Posterior vena cava (tissue), 2 donors: ENCODE data around the gene NUAK2. TPM values are rescaled to one million over a fixed set of nuclear protein-coding genes. Genes with fewer than 3 reads are reported as not detected.
"Not testable (repeated sequence)": the region's sequence is repeated elsewhere in the genome, so short reads cannot be mapped to it uniquely, and the experiment has no call there.

Experiments
- DNase-seq: peaks from one replicate; pipeline ENCODE4 v3.0.0-alpha.2; 2020; ENCODE audit warnings: low spot score
- intact Hi-C, 2 donors: fragments of 100-400 bp; cut with DNase I; formaldehyde crosslinking; loops; one replicate each; pipeline versions ENCODE4 v1.14.1 to v1.14.2; 2022 to 2023
- total RNA-seq, 2 donors: library from RNA; stranded (reverse); fragmentation: NEBNext Ultra II Directional; extraction: Animal tissue kit (Norgen Biotek cat#: 25700); gene quantifications; one replicate each; pipeline ENCODE4 v1.2.1, GENCODE V29; 2021
- donor health status: DM: yes; HTN: yes; CAD: no.
- donor health status: DM: yes; HTN: yes; CAD: no.

Gene NUAK2
- total RNA-seq, 2 donors from 2014 or later, result 1.1 to 1.5 TPM

DNA sequence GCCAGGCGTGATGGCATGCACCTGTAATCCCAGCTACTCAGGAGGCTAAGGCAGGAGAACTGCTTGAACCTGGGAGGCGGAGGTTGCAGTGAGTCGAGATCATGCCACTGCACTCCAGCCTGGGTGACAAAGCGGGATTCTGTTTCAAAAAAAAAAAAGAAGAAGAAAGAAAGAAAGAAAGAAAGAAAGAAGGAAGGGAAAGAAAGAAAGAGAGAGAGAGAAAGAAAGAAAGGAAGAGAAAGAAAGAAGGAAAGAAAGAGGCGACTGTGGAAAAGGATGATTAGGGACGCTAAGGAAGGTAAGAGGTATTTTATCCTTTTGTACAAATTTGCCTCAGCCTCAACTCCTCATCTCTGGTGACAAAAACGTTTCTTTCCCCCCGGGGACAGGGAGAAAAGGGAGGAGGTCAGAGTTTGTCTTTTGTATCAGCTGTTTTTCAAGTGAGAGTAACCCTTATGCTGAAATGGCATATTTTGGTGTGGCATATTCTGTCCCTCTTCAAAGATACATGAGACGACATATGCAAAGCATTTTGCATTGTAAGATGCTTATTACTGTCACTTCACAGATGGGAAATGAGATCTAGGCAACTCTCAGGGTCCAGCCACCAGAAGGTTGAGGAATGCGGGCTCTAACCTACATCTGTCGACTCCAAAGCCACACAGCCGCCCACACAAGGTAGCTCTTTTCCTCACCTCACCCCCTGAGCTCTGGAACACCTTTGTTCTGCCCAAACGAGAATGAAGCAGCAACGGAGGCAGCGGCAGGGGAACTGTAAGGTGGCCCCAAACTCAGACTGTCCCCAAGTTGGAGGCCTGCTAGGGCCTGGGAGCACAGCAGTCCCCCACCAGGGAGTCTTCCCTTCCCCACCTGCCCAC is 38.0 kb downstream of the NUAK2 start:
- intact Hi-C loops, result no loop called here

DNA sequence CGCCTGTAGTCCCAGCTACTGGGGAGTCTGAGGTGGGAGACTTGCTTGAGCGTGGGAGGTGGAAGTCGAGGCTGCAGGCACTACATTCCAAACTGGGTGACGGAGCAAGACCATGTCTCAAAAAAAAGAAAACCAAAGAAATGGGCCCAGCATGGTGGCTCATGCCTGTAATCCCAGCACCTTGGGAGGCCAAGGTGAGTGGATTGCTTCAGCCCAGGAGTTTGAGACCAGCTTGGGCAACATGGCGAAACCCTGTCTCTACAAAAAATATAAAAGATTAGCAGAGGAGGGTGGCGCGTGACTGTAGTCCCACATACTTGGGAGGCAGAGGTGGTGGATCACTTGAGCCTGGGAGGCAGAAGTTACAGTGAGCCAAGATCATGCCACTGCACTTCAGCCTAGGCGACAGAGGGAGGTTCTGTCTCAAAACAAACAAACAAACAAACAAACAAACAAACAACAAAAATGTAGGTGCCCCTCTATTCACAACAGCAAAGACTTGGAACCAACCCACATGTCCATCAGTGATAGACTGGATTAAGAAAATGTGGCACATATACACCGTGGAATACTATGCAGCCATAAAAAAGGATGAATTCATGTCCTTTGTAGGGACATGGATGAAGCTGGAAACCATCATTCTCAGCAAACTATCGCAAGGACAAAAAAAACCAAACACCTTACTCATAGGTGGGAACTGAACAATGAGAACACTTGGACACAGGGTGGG is 40.7 kb downstream of the NUAK2 start:
- DNase-seq, intact Hi-C loops: not testable (repeated sequence)

More for the DNA sequence above, 38.0 kb downstream of the NUAK2 start:
- DNase-seq, result no peak

DNA sequence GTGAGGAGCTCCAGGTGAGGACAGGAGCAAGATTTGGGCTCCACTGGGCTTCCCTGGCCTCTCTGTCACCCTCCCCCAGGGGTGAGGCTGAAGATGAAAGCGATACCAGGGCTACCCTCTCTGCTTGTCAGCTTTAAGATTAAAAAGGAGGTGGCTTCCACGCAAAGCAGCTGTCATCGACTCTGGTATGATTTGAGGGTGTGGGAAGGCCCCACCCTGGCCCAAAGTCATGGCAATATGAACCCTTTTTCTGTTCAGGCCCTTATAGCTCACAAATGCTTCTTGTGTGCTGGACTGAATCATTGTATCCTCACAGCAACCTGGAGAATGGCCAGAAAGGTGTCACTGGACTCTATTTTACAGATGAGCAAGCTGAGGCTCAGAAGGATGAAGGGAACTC is 41.6 kb downstream of the NUAK2 start:
- intact Hi-C loops, result no loop called here
- DNase-seq, result no peak

DNA sequence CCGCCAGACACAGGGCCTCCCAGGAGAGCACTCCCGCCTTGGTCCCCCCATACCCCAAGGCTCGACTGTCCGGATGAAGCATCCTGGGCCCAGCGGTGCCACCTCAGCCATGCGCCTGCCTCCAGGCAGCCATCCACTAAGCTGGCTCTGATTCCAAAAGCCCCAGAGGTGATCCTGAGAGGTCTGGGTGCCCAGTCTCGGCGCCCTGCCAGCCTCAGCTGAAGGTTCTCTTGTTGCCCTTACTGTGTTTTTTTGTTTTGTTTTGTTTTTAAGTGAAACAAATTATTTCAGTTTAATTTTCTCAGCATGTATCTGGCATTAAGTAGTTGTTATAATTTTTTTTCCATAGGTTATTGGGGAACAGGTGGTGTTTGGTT is 44.9 kb downstream of the NUAK2 start:
- DNase-seq, result no peak
- intact Hi-C loops, result no loop called here

DNA sequence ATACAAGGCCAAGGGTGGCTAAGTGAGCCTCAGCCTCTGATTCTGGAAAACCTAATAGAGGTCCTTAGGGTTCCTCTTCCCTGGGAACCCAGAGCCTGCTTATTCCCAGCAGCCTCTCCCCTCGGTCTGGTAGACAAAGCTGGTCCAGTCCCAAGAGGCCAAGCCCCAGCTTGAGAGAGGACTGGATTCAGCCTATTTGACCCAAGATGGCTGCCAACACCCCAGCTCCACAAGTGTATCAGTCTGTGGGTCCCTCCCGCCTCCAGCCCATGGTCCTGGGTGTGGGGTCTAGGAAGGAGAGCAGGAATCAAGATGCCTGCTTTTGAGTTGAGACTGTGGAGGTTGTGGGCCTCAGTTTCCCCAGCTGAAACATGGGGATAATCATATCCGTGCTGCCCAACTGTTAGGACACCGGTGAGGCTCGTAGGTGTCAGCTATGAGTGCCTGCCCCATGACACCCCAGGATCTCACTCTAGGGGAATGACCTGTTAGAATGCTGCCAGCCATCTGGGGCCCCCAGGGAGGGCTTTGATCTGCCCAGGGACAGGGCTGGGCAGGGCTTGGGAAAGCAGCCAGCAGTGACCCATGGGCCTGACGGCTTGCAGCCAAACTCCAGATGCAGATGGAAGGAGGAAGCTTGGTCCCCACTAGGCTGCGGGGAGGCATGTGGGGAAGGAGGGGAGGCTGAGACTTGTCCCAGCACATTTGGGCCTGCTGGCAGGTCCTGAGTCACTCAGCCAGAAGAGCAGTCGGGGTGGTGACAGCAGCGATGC is 45.4 kb downstream of the NUAK2 start:
- intact Hi-C loops, result loop anchor here in 1 of 2 donors (2.0 kb wide), 1 partner anchor 49 kb away; no protein-coding TSS in a partner anchor

DNA sequence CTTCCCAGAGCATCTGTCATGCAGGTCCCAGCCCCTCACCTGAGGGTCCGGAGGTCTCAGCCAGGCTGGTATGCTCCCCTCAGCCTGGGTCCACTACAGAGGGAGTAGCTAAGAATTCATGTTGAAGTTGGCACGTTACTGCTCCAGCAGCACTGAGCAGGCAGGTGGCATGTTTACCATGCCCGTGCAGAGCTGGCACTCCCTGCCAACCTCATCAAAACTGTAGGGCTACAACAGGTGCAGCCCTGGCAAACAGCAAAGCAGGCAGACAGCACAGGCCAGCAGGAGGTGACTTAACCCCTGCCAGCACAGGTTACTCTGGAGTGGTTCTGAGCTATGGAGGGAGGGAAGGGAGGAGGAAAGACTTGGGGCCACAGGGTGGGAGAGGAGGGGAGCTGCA is 46.4 kb downstream of the NUAK2 start:
- no peak for DNase-seq
- intact Hi-C loops, result loop anchor here in 1 of 2 donors (2.0 kb wide), 1 partner anchor 50 kb away; no protein-coding TSS in a partner anchor

More for the DNA sequence above, 45.4 kb downstream of the NUAK2 start:
- DNase-seq, result no peak

DNA sequence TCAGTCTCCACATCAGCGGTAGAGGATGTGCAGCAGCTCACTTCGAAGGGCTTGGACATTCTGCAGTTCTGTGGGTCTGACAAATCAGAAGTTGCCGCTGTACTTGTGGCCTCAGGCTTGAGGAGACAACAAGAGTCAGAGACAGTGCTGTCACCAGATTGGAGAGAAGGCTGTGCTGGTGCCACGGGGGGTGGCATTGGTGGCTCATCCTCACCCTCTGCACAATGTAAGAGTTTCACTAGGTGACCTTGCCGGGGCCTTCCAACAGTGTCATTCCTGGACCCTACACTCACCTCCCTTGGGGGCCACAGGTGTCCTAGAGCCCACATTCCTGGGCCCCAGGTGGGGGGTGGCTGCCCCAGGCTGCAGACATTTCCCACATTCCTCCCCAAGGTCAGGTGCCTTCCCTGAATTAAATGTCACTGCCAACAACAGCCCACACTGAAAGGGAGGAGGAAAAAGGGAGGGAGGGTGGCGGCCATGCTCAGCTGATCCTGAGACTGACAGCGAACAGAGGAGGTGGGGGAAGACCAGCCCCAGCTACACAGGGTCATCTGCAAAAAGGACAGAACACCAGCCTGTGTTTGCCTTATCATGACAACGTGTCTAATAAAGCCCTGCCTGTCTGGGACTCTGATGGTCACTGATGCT is 47.4 kb downstream of the NUAK2 start:
- DNase-seq, result no peak
- intact Hi-C loops, result loop anchor here in 1 of 2 donors (2.0 kb wide), 1 partner anchor 51 kb away; no protein-coding TSS in a partner anchor

DNA sequence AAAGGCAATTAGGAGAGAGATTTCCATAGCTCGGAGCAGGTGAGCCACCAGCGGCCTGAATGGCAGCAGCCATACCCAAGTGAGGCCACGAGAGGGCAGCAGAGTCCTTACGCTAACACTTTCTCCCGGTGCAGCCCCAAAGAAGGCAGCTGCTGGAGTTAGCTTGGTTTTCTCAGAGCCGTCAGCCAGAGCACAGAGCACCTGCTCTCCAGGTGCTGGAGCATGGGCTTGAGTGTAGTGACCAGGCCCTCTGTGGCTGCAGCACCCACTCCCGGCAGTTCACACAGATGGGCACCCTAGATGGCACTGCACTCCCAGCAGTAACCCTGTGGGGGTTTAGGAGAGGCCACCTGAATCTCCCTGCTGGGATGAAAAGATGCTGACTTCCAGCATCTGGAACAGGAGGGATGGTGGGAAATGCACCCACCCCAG is 48.0 kb downstream of the NUAK2 start:
- intact Hi-C loops, result loop anchor here in 1 of 2 donors (2.0 kb wide), 1 partner anchor 51 kb away; no protein-coding TSS in a partner anchor
- peak; percentile 95 for DNase-seq

DNA sequence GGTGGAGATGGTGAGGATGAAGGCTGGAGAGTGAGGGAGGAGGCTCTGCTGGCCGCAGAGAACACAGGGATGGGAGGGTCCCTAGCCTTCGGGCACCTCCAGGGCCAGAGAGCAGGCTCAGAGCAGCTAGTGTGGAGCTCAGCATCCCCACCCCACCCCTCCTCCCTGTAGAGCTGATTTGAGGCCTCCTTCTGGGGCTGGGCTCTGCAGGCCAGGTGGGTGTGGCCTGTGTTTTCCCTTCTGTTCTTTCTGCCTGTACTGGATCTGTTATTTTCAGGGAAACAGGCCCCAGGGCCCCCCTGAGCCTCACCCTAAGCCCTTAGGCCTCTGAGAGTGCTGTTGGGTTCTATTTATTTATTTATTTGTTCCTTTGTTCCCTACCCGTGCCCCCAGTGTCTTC is 49.0 kb downstream of the NUAK2 start:
- intact Hi-C loops, result loop anchor here in 1 of 2 donors (2.0 kb wide), 1 partner anchor 52 kb away; no protein-coding TSS in a partner anchor
- no peak for DNase-seq

DNA sequence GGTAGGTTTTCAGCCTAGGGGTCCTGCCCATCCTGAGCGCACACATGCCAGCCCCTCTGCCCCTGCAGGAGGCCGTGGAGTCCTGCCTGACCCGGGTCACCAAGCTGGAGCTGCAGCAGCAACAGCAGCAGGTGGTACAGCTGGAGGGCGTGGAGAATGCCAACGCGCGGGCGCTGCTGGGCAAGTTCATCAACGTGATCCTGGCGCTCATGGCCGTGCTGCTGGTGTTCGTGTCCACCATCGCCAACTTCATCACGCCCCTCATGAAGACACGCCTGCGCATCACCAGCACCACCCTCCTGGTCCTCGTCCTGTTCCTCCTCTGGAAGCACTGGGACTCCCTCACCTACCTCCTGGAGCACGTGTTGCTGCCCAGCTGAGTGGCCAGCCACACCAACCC is 49.8 kb downstream of the NUAK2 start:
- intact Hi-C loops, result loop anchor here in 1 of 2 donors (2.0 kb wide), 1 partner anchor 53 kb away; no protein-coding TSS in a partner anchor
- DNase-seq, result no peak

DNA sequence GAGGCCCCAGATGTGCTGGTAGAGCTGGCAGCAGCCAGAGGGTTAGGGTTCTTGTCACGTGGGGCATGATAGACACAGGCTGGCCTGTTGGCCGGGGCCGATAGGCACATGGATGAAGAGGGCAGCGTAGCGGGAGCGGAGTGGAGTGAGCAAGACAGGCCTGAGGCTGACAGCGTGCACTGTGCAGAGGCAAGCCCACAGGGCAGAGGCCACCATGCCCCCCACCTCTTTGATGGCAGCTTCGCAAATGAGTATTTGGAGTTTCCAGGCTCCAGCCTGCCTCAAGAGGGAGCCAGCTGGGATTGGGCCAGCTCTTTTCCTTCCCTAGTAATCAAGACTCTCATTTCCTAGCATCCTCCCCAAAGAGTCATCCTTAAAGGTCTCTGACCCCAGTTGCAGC is 50.3 kb downstream of the NUAK2 start:
- peak; percentile 88 for DNase-seq
- intact Hi-C loops, result no loop called here

DNA sequence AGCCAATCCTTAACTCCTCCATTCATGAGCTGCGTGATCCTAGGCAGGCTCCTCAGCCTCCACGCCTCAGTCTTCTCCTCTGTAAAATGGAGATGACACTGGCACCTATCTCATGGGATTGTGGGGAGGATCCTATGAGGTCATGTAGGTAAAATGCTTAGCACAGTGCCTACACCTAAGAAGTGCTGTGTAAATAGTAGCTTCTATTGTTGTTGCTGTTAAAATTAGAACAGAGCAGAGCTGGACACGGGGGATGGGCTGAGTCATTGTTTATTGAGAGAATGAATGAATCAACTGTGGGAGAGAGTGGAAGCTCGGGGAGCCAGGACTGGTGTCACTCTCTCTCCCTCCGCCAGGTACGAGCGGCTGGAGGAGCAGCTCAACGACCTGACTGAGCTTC is 50.8 kb downstream of the NUAK2 start:
- intact Hi-C loops, result no loop called here

DNA sequence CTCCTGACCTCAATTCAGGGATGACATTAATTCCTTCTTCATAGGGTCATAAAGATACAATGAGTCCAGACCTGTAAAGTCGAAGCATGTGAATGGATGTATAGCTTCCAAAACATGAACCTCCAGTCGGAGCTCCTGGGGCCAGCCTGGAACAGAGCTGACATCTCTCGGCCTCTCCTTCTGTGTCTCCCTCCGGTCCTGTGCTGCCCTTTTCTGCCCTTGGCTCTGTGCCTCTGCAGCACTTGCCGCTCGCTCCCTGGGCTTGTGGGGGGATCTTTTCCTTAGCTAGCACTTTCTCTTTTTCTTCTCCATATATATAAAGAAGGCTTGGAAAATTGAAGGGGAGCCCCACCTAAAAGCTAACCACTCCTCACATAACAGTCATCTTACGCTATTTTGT is 51.3 kb downstream of the NUAK2 start:
- intact Hi-C loops, result no loop called here

More for the DNA sequence above, 50.8 kb downstream of the NUAK2 start:
- DNase-seq, result no peak

DNA sequence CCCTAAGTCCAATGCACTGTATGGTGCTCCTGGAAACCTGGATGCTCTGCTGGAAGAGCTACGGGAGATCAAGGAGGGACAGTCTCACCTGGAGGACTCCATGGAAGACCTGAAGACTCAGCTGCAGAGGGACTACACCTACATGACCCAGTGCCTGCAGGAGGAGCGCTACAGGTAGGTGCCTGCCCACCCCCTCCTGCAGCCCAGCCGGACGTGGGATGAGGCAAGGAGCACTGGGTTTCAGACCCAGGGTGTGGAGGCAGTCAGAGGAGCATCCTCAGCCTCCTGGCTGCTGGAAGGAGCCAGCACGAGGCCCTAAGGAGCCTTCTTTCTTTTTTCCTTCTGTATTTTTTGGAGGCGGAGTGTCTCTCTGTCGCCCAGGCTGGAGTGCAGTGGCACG is 51.8 kb downstream of the NUAK2 start:
- intact Hi-C loops, result no loop called here
- DNase-seq, result no peak

More for the DNA sequence above, 51.3 kb downstream of the NUAK2 start:
- DNase-seq, result no peak

DNA sequence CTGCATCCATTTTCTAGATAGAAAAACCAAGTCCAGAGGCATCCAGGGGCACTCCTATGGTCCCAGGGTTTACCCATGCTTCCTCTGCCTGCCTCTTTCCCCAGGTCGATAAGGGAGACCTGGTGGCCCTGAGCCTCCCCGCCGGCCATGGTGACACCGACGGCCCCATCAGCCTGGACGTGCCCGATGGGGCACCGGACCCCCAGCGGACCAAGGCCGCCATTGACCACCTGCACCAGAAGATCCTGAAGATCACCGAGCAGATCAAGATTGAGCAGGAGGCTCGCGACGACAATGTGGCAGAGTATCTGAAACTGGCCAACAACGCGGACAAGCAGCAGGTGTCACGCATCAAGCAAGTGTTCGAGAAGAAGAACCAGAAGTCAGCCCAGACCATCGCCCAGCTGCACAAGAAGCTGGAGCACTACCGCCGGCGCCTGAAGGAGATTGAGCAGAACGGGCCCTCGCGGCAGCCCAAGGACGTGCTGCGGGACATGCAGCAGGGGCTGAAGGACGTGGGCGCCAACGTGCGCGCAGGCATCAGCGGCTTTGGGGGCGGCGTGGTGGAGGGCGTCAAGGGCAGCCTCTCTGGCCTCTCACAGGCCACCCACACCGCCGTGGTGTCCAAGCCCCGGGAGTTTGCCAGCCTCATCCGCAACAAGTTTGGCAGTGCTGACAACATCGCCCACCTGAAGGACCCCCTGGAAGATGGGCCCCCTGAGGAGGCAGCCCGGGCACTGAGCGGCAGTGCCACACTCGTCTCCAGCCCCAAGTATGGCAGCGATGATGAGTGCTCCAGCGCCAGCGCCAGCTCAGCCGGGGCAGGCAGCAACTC is 52.5 kb downstream of the NUAK2 start:
- intact Hi-C loops, result no loop called here
- no peak for DNase-seq

DNA sequence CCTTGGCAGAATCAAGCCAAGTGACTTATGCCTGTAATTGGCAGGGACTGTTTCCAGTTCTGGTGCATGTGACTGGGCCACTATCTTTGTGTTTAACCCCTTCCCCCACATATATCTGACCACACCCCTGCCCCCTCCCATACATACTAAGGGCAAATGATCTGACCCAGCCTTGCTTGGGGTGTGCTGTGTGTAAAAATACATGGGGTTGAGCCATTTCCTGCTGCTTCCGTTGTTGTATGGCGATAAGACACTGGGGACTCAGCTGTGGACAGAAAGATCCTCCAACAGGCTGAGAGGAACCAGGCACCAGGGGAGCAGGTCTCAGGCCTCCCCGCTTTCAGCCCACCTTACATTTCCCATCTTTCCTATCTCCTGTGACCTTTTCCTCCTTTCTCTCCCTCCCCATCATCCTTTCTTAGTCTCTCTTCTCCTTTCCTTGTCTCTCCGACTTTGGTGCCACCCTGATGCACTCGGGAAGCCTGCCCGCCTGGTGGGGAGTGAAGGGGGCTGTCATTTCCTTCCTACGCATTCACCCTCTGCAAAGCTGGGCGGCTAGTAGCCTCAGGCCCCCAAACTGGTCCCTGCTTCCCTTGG is 54.1 kb downstream of the NUAK2 start:
- intact Hi-C loops, result no loop called here
- DNase-seq, result no peak

DNA sequence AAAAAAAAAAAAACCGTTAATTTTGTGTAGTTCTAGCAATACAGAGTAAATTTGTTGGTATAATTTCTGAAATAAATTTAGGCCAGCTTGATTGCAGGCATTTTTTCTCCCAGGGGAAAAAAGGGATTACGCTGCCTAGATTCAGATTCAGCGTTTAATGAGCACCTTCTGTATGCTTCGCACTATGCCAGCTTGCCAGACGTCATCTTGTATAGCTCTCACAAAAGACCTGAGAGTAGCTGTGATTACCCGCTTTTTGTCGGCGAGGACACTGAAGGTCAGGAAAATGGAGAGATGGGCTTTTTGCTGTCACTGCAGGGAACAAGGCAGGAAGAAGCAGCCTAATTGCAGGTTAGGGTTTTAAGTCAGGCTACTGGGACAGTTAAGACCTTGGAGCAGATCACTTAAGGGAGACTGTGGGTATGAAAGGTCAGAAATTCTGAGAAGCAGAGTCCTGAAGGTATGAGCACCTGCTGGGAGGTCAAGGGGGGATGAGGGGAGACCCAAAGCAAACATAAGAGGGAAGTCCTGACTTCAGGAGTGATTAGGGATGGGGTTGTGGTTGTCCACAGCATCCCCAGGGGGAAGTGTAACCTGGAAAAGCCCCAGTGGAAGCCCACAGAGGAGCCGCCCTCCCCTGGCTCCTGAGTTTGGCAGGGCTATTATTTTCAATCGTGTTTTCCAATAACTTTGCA is 54.8 kb downstream of the NUAK2 start:
- DNase-seq, result no peak
- intact Hi-C loops, result no loop called here
